ENCODE measurements around the gene FMN1. TPM values are rescaled to one million over a fixed set of nuclear protein-coding genes. Genes with fewer than 3 reads are reported as not detected.
A peak's percentile ranks its signal among the peaks of the same experiment; 100 is the strongest.
"Not testable (repeated sequence)": the region's sequence is repeated elsewhere in the genome, so short reads cannot be mapped to it uniquely, and the experiment has no call there.

Gene FMN1
- polyA plus RNA-seq, 5 donors: 3.1 to 9.4 (median 6.8) TPM

DNA sequence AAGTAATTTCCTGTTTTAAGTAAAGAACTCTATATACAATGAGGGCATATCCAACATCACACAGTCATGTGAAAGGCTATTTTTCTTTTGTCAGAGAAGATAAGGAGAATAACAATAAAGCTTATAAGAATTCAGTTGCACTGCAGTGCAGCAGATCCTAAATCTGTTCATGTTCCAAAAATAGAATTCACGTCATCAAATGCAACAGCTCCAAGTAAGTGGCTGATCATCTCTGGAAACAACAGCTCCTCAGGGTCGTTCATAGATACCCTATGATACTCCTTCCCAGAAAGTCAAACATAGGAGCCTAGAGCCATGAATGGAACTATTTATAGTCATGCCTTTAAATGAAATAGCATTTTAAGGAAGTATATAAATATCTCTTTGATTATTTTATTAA lies 100.2 kb downstream of the FMN1 start:
- DNase-seq: no peak

DNA sequence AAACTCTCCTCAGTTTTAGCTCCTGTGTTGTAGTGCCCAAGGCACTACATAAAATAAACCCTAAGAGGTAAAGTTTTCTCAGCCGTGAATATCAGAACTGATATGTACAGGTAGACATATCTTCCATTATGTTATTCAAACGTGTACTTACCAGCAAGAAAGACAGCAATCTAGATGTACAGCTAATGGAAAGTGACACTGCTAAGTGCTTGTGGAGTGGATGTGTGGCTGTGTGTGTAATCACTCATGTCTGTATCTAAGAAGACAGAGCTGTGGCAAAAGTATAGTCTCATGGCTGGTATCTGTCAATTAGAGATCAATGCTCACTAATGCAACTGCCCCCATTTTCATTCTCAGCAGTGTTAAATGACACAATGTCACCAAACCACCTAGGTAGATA lies 101.3 kb downstream of the FMN1 start:
- DNase-seq: no peak

DNA sequence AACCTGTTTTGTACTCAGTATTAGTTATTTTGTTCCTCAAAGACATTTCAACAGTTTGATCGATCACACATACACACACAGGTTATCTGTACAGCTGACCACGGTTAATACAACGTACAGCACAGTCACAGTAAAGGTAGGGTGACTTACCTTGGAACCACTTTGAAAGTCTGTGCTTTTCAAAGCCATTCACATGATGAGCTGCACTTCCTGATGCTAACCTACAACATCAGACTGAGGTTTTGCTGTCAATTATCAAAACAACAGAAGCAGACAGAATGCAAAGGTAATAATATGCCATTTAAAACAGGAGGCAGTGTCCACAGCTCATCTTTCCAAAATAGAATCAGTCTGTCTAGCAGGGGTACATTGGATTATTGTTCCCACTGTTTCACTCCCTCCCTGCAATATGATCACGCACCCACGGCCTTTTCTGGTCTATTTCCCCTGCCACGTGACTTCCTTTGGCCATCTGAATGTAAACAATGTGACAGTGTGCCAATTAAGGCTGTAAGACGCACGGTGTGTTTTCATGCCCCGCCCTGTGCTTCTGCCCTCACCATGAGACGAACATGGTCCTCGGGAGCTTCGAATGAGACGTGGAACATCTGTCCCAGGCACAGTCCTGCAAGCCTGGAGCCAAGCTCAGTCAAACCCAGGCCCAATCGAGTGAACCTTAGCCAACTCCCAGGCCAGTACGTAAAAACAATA lies 102.4 kb downstream of the FMN1 start:
- DNase-seq: no peak

DNA sequence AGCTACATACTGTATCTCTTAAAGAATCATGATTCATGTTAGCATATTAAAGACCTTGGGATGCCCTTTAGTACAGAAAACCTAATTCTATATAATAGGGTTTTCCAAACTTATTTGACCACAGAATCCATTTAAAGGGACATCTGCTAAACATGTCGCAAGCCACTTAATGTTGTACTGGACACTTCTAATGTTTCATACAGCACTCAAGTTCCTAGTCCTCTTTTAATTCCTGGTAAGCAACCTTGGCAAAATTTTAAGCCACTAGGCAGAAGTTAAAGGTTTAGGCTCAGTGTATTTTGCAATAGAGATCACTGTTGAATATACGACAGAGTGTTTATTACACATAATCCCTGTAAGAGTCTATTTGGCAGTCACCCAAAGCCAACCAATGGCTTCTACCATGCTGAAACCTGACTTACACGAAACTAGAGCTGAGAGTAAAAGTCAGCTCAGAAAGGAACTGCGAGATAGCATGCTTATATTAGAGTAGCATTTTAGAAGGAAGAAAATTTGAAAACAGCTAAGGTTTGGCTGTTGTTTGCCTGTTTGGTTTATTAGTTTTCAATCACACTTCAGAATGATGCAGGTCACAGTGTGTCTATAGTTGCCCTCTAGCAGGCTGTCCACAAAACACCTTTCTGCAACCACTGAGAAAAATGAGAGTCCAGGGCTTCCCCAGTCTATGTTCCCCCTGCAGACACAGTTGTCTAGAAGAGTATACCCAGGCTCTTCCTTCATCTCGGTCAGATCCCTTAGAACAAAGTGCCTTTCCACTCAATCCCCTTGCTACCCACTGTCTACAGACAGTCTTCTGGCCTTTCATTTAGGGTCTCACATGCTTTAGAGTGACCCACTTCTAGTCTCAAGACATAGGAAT lies 104.4 kb downstream of the FMN1 start:
- DNase-seq: peak; percentile 26

DNA sequence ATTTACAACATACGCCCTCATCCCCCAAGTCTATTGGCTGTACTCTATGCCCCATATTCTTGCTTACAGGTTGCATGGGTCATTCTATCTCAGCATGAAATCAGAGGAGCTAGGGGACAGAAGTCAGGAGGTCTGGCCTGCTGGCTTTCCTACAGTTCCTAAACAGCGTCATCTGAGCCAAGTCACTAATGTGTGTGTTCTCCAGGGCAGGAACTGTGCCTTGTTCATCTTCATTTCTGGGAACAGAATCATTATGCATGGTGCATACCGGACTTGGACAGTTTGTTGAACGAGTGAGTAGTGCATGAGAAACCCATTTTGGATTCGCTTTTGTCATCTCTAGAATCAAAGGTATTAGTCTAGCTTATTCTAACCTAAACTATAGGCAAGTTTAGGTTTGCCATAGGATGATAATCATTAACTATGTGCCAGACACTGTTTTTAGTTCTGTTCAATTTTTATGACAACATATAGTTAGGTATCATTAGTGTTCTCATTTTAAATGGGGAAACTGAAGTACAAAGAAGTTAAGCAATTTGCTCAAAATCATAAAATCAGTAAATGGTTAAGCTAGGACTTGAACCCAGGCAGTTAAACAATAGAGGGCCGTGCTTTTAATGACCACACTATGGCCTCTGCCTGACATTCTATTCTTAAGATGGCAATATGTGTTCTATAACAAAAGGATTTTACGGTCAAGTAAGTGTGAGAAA lies 105.2 kb downstream of the FMN1 start:
- no peak for DNase-seq

DNA sequence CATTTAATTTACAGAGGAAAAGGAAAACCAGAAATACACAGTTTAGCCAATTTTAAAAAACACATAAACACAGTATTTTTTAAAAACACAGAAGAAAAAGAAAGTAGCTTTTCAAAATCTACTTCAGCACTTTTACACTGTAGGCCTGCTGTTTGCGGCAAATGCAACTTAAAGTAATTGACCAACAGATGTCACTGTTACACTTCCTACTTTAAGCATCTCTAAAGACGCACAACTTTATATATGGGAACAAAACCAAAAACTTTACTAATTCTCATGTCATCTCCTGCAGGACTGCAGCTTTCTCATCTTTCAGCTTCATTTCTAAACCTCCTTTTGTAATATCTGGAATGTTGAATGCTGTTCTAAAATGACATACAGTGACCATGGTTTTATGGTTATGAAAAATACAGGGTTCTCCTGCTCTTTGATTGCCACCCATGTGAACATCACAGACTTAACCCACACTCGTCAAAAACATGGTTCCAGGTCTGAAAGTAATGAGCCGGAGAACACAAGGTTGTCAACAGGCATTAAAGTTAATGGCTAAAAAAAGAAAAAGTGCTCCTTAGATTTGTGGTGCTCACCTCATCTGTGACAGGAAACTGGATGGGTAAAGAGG lies 107.9 kb downstream of the FMN1 start:
- peak; percentile 46 to 63 for DNase-seq

DNA sequence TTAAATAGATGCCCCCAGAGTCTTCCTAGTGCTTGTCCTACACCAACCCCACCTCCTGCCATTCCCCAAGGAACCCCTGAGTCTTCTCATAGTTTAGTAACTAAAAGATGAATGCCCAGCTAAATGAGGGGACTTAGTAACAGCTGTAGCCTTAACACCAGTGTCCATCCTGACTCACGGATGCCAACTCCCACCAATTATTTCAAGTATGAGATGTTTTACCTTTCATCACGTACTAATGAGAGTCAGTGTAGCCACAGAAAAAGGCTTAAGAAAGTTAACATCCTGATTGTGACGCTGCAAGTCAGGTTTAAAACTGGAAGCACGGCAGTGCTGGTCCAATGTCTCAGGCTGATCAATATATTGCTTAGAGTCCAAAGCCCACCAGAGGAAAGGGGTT lies 109.9 kb downstream of the FMN1 start:
- no peak for DNase-seq

DNA sequence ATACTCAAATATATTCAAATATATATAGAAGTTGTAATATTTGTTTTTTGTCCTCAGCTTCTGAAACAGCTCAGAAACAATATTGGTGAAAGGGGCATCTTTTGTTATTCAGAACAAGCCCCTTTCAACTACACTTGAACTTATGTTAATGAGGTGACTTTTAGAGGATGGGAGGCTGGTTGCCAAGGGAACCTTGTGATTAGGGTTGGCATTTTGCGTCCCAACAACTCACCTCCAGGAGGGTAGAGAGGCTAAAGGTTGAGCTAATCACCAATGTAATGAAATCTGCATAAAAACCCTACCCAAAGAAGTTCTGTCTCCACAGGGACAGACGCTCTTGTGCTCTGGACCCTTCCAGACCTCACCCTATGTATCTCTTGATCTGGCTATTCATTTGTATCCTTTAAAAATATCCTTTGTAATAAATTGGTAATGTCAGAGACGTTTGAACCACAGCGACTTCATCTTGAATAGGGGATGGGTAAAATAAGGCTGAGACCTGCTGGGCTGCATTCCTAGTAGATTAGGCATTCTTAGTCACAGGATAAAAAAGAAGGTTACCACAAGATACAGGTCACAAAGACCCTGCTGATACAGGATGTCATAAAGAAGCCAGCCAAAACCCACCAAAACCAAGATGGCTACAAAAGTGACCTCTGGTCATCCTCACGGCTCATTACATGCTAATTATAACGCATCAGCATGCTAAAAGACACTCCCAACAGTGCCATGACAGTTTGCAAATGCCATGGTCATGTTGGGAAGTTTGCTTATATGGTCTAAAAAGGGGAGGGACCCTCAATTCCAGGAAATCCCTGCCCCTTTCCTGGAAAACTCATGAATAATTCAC lies 111.1 kb downstream of the FMN1 start:
- DNase-seq: no peak

DNA sequence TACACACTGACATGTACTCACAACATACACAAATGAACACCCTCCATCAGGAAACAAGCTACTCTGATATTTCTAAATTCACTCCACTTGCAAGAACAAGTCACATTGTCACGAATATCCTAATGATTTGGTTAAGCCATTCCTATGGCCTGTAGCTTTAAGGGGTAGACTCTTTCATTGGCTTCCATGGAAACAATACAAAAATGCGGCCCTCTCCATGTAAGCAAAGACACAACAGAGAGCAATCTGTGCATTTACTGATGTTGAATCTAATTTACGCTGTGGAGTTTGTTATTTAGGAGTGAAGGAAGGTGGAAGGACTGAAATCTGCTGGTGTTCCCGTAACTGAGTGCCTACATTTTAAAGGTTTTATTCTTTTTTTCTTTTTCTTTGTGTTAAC lies 114.5 kb downstream of the FMN1 start:
- no peak for DNase-seq

DNA sequence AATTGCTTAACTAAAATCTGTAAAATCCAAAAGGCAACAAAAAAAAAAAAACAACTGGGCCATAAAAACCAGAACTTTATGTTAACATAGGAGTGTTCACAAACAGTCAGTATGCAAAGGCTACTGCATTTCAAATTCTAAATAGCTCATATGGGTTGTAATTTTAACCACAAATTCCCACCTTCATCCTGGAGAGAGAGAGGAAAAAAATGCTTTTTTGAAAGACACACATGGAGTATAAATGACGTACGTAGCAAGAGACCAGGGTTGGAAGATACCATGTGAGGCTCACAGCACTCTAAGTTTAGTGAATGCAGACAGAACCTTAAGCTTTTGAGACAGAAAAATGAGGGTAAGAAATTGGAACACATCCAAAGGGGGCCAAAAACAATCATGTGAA lies 115.9 kb downstream of the FMN1 start:
- no peak for DNase-seq

DNA sequence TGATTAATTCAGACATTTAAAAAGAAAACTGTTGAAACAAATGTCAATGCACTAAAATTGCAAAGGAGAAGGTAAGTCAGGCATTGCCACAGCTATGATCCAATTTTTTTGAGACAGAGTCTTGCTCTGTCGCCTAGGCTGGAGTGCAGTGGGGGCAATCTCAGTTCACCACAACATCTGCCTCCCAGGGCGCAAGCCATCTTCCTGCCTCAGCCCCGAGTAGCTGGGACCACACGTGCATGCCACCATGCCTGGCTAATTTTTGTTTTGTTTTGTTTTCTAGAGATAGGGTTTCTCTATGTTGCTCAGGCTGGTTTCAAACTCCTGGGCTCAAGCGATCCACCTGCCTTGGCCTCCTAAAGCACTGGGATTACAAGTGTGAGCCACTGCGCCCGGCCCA lies 117.6 kb downstream of the FMN1 start:
- DNase-seq: no peak

DNA sequence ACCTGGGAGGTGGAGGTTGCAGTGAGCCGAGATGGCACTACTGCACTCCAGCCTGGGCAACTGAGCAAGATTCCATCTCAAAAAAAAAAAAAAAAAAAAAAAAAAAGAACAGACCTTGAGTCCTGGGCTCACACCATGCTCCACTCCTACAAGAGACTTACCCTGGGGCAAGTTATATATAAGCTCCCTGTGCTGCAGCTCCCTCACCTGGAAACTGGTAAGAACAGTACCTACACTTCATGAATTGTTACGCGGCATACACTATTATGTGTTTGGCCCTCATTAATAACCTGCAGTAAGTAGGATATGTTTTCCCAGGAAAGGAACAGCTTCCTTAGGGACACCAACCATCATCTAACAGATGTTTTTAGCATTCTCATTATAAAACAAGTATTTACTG lies 119.6 kb downstream of the FMN1 start:
- DNase-seq: no peak

DNA sequence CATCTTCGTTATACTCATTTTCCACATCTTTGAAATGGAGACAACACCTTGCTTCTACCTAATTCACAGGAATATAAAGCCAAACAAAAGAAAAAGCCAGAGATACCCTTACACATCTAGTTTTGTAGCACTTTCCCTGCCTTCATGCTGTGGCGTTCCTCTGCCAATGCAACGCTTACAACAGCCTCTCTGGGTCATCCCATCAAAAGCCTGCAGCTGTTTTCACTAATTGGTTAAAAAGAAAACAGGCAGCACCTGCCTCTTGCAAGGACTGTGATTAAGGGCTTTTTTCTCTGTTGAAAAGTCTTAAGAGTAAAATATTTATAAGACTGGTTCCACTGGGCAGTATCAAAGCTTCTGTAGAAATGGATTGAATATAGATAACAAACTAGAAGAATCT lies 120.3 kb downstream of the FMN1 start:
- DNase-seq: no peak

DNA sequence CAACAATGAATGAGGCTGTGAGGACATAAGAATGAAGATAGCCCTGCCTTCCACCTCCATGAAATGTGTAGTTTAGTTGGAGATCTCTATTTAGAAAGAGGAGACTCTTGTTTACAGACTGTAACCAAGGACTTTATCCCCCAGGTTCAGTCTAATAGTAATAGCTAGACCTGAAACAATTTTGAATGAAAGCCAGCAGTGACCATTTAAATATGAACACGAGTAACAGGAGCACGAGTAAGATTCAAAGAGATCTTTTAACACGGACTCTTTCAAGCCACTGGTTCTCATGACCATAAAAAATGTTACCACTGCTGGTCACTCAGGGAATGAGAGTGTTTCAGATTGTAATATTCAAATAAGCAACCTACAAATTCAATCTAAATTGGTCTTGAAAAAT lies 123.1 kb downstream of the FMN1 start:
- no peak for DNase-seq

DNA sequence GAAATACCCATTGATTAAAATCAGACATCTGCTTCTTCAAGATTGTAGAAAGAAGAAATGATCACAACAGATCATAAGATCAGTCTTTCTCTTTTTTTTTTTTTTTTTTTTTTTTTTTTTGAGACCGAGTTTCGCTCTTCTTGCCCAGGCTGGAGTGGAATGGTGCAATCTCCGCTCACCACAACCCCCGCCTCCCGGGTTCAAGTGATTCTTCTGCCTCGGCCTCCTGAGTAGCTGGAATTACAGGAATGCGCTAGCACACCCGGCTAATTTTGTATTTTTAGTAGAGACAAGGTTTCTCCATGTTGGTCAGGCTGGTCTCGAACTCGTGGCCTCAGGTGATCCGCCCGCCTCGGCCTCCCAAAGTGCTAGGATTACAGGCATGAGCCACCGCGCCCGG lies 124.6 kb downstream of the FMN1 start:
- not testable (repeated sequence) for DNase-seq

DNA sequence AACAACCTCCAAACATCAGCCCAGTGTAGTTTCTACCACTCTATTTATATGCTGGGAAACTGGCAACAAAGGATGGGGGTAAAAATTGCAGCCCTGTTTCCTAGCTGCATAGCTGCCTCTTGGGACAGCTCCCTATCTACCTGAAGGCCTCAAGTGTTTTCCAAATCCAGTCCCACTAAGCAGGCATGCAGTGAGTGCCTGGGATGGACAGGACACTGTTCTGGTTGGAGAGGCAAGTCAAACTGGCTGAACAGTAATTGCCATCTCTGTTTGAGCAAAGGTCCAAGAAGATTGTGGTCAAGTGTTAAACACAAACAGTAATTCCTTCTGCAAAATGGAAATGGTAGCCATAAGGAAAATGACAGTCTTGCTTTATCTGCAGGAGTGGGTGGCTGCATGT lies 125.4 kb downstream of the FMN1 start:
- DNase-seq: no peak

DNA sequence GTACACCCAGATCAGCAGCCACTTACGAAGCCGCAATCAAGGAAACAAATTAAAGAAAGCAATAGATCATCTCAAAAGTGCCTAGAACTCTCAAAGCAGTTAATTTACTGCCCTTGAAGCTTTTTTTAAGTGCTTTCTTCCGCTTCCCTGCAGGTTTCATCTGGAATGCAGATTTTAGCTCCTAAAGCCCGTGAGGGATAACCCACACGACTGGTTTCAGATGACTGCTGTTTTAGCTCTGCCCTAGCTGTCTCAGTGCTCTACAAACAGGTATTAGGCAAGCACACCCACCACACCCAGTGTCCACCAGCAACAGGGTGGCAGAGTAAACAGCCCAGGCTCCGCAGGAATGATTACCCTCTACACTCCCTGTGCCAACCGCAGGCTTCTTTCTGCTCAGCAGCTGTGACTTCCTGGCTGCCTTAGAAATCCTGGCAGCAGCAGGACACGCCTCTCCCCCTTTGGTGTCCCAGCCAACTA lies 126.0 kb downstream of the FMN1 start:
- peak; percentile 39 to 45 for DNase-seq

DNA sequence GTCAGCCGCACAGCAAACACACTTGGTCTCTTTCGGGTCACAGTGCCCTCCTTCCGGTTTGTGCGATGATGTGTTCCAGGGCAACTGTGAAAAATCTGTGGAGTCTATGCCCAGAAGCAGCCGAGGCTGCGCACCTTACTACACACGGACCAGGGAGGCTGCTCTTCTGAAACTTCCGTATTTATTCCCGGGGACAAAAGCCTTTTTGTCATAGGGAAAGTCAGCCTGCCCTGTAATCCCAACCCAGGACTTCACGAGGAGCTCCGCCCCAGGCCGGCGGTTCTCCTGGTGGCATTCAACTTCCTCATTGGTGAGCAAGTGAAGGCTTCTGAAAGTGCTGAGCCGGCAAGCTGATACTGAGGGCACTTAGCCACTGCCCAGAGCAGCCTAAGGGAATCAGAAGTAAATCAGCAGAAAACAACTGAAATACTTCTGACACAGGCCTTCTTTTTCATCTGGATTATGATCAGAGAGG lies 126.5 kb downstream of the FMN1 start:
- peak in 1 of 2 donors; percentile 23 for DNase-seq

DNA sequence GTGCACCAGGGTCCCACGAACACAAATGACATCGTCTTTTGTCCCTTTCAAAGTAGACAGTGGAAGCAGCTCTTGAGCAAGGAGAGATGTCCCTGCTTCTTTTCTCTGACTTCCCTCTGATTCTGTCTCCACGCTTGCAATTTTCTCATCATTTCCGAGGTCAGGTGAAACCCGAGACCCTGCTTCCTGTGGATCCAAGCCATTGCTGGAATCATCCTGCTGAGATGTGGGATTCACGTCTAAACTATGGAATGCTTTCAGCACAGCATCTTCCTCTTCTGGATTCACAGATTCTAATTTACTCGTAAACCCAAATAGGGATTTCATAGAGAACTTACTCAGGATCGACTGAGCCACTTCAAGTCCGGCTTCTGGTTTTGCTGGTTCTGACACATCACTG lies 127.1 kb downstream of the FMN1 start:
- no peak for DNase-seq

DNA sequence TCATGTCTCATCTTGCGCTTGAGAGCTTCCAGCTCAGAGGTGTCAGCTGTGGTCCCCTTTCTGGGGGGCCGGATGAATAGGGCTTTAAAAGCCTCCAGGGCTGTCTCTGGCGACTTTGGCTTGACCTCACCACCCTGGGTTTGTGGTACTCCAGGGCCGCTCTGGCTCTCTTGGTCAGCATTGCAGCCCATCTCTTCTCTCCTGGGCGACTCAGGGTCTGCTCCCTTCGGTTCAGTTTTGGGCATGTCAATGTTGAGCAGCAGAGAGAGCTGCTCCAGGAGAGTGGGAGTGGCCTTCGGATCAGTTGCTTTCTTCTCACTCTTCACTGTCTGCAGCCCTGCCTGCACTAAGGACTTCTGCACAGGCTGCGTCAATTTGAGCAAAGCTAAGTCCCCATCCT lies 127.9 kb downstream of the FMN1 start:
- DNase-seq: no peak

DNA sequence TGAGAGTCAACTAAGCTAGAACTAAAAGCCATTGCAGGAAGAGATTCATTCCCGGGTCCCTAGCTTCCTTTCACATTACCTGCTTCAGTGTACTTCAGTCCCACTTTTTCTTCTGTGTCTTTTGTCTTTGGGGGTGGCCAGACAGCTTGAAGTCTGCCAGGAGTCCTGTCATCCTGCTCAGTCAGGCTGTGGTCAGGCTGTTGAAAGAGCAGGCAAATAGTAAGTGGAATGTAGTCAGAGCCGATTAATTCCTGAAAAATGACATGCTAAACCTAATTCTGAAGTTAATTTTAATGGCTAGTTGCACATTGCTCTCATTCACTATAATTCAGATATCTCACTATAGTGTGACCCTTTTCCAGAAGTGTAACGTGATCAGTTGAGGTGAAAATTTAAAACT lies 129.6 kb downstream of the FMN1 start:
- no peak for DNase-seq
